Measurements from ENCODE around the gene GBE1. TPM values are rescaled to one million over a fixed set of nuclear protein-coding genes. Genes with fewer than 3 reads are reported as not detected.

GBE1 gene
- total RNA-seq, 2 donors from 2014 or later = 8.4 to 12.3 TPM

GRCh38 chr3:81446806-81447205, 314.6 kb downstream of the GBE1 start:
- no peak overlapping the region for H3K9ac ChIP-seq (ENCODE audit: extremely low read depth, low read length, poor library complexity, severe bottlenecking)
- no peaks in the 10 kb centered on the region for H3K9me3 ChIP-seq (ENCODE audit: control insufficient read depth, low read length)
- TF ChIP-seq CTCF (conservative IDR thresholded peaks at IDR 0.05) = no peak
- H3K27ac ChIP-seq (ENCODE audit: low read depth, low read length) = no peak overlapping the region
- Mint-ChIP-seq H3K27me3 (ENCODE audit: insufficient read depth) (no peaks in the 10 kb centered on the region), H3K36me3 (ENCODE audit: low read depth) (no peaks in the 10 kb centered on the region), H3K4me1 (peaks cover 17% of the 10 kb centered on the region), H3K27ac (no peak overlapping the region), H3K9me3 (peaks cover 2% of the 10 kb centered on the region), H3K4me3 (no peak overlapping the region)
- no CpG with 5 or more reads among the region's 1 CpG for WGBS, 2 experiments (ENCODE audit: insufficient coverage in 1 of 2, insufficient read length in 1 of 2)
- H3K4me3 ChIP-seq (ENCODE audit: low read length) = no peak overlapping the region
- no peaks in the 10 kb centered on the region for H3K36me3 ChIP-seq (ENCODE audit: control insufficient read depth, insufficient read depth, low read length)
- no peaks in the 10 kb centered on the region for H3K27me3 ChIP-seq (ENCODE audit: control insufficient read depth, insufficient read depth, low read length, poor library complexity, severe bottlenecking)
- H3K4me1 ChIP-seq (ENCODE audit: control insufficient read depth, insufficient read depth, low read length) = no peaks in the 10 kb centered on the region
- no peak for DNase-seq

GRCh38 chr3:81445712-81446111, 315.7 kb downstream of the GBE1 start:
- Histone ChIP-seq H3K4me3 (ENCODE audit: low read length) (no peak overlapping the region), H3K27ac (ENCODE audit: low read depth, low read length) (no peak overlapping the region), H3K9me3 (ENCODE audit: control insufficient read depth, low read length) (no peaks in the 10 kb centered on the region), H3K9ac (ENCODE audit: extremely low read depth, low read length, poor library complexity, severe bottlenecking) (no peak overlapping the region), H3K27me3 (ENCODE audit: control insufficient read depth, insufficient read depth, low read length, poor library complexity, severe bottlenecking) (no peaks in the 10 kb centered on the region), H3K4me1 (ENCODE audit: control insufficient read depth, insufficient read depth, low read length) (no peaks in the 10 kb centered on the region), H3K36me3 (ENCODE audit: control insufficient read depth, insufficient read depth, low read length) (no peaks in the 10 kb centered on the region)
- WGBS, 2 experiments (ENCODE audit: insufficient coverage in 1 of 2, insufficient read length in 1 of 2) = 92% methylated on average over 4 of the region's 4 CpGs
- no peak overlapping the region for H3K4me3 Mint-ChIP-seq
- no peak overlapping the region for H3K27ac Mint-ChIP-seq
- H3K36me3 Mint-ChIP-seq (ENCODE audit: low read depth) = no peaks in the 10 kb centered on the region
- peaks cover 2% of the 10 kb centered on the region for H3K9me3 Mint-ChIP-seq
- TF ChIP-seq CTCF (conservative IDR thresholded peaks at IDR 0.05) = no peak
- H3K4me1 Mint-ChIP-seq = peaks cover 15% of the 10 kb centered on the region
- H3K27me3 Mint-ChIP-seq (ENCODE audit: insufficient read depth) = no peaks in the 10 kb centered on the region
- no peak for DNase-seq

GRCh38 chr3:81444817-81445460, 316.5 kb downstream of the GBE1 start:
- peaks cover 2% of the 10 kb centered on the region for H3K9me3 Mint-ChIP-seq
- Histone ChIP-seq H3K4me1 (ENCODE audit: control insufficient read depth, insufficient read depth, low read length) (no peaks in the 10 kb centered on the region), H3K4me3 (ENCODE audit: low read length) (no peak overlapping the region), H3K27me3 (ENCODE audit: control insufficient read depth, insufficient read depth, low read length, poor library complexity, severe bottlenecking) (no peaks in the 10 kb centered on the region), H3K9ac (ENCODE audit: extremely low read depth, low read length, poor library complexity, severe bottlenecking) (no peak overlapping the region), H3K36me3 (ENCODE audit: control insufficient read depth, insufficient read depth, low read length) (no peaks in the 10 kb centered on the region), H3K27ac (ENCODE audit: low read depth, low read length) (no peak overlapping the region), H3K9me3 (ENCODE audit: control insufficient read depth, low read length) (no peaks in the 10 kb centered on the region)
- DNase-seq = no peak
- no peak for TF ChIP-seq CTCF (conservative IDR thresholded peaks at IDR 0.05)
- no peaks in the 10 kb centered on the region for H3K27me3 Mint-ChIP-seq (ENCODE audit: insufficient read depth)
- WGBS, 2 experiments (ENCODE audit: insufficient coverage in 1 of 2, insufficient read length in 1 of 2) = 85% methylated on average over 4 of the region's 4 CpGs; no CpG with 5 or more reads in 1 of the 2 experiments
- H3K27ac Mint-ChIP-seq = no peak overlapping the region
- H3K4me3 Mint-ChIP-seq = no peak overlapping the region
- H3K36me3 Mint-ChIP-seq (ENCODE audit: low read depth) = no peaks in the 10 kb centered on the region
- peaks cover 15% of the 10 kb centered on the region for H3K4me1 Mint-ChIP-seq

Data from endodermal cell (in vitro differentiated cells).